Cardiac ventricle fibroblast (primary cell): Measurements from ENCODE around the gene CCR5. TPM values are rescaled to one million over a fixed set of nuclear protein-coding genes. Genes with fewer than 3 reads are reported as not detected.

Experiments
- total RNA-seq: library from RNA; depleted of rRNA; stranded (reverse); fragments of >200 nt; gene quantifications from 2 replicates; pipeline ENCODE4 v1.2.3, GENCODE V29; 2015

The CCR5 gene
- not detected in 2 replicates for total RNA-seq

GRCh38 chr3:46370839-46371518 lies at the start of gene CCR5:
Gene CCR5 (plus strand): TSS chr3:46370946. CDS start chr3:46372903, 1,957 bp downstream.

DNA sequence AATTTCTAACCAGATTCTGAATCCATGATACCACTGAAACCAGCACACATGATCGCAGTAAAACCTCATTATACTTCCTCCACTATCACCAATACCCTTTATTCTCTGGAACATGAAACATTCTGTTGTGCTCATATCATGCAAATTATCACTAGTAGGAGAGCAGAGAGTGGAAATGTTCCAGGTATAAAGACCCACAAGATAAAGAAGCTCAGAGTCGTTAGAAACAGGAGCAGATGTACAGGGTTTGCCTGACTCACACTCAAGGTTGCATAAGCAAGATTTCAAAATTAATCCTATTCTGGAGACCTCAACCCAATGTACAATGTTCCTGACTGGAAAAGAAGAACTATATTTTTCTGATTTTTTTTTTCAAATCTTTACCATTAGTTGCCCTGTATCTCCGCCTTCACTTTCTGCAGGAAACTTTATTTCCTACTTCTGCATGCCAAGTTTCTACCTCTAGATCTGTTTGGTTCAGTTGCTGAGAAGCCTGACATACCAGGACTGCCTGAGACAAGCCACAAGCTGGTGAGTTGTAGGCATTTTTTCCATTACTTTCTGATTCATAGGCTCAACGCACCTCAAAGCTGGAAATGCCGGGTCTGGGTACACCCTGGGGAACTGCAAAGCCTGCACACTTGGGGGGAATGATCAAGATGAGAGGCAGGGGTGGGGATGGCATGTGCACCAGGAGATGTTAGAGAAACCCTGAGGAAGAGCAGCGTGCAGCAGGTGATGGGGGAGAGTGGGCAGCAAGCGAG lies 16.9 kb upstream of the CCR5 start, which contains the start of gene CCR2:
TSS of gene CCR2 (plus strand) at position 465 of the 764 bp plus-strand sequence. CDS start 3,417 bp downstream, outside the sequence.

GRCh38 chr3:46406788-46407611 lies 36.3 kb downstream of the CCR5 start, which contains the start of the genes CCR5AS and CCRL2:
Gene CCR5AS (minus strand): TSS chr3:46407066.
Gene CCRL2 (plus strand): TSS chr3:46407259. CDS start chr3:46408080, 821 bp downstream.

Other genes with a start within 250 kb of the CCR5 start
- gene CCR1, start 162.6 kb upstream of the CCR5 start, total RNA-seq, result 0.34 TPM in 1 of 2 replicates, not detected in the other
- gene CCR3, start 128.5 kb upstream of the CCR5 start, total RNA-seq, result not detected in 2 replicates
- not detected in 2 replicates for gene CCR2, start 16.8 kb upstream of the CCR5 start, total RNA-seq
- gene CCRL2, start 36.3 kb downstream of the CCR5 start, total RNA-seq, result 0.62 and 0.83 TPM in 2 replicates
- not detected in 2 replicates for gene LTF, start 94.0 kb downstream of the CCR5 start, total RNA-seq
- gene RTP3, start 127.0 kb downstream of the CCR5 start, total RNA-seq, result not detected in 2 replicates
- 0.10 and 0.37 TPM in 2 replicates for gene LRRC2, start 195.4 kb downstream of the CCR5 start, total RNA-seq
- gene FAM240A, start 241.6 kb downstream of the CCR5 start, total RNA-seq, result not detected in 2 replicates